ENCODE data around the gene TDRD3. TPM values are rescaled to one million over a fixed set of nuclear protein-coding genes. Genes with fewer than 3 reads are reported as not detected.

TDRD3 gene
- total RNA-seq, 3 donors from 2014 or later = 27.1 to 40.7 (median 39.8) TPM

DNA sequence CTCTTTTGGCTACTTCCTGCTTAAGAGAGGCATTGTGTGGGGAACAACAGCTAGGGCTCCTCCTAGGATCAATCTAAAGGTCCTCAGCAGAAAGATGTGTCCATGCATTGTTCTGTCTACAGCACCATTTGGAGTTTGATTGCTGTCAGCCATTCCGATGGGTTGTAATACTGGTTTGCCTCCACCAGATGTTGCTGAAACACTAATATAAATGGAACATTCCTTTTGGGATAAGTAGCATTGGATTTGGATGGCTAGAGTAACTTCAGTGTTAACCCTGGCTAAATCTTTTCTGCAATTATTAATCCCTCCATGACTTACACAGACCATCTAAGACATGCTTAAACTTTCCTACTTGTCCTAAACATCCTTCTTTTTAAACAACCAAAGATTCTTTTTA is 104.2 kb downstream of the TDRD3 start:
- ATAC-seq (no peak), DNase-seq (no peak)
- TF ChIP-seq, protein P1, sequence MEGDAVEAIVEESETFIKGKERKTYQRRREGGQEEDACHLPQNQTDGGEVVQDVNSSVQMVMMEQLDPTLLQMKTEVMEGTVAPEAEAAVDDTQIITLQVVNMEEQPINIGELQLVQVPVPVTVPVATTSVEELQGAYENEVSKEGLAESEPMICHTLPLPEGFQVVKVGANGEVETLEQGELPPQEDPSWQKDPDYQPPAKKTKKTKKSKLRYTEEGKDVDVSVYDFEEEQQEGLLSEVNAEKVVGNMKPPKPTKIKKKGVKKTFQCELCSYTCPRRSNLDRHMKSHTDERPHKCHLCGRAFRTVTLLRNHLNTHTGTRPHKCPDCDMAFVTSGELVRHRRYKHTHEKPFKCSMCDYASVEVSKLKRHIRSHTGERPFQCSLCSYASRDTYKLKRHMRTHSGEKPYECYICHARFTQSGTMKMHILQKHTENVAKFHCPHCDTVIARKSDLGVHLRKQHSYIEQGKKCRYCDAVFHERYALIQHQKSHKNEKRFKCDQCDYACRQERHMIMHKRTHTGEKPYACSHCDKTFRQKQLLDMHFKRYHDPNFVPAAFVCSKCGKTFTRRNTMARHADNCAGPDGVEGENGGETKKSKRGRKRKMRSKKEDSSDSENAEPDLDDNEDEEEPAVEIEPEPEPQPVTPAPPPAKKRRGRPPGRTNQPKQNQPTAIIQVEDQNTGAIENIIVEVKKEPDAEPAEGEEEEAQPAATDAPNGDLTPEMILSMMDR (IDR thresholded peaks at IDR 0.05) = no peak
- Histone ChIP-seq H3K9me3 (peaks cover 34% of the 10 kb centered on the region), H3K36me3 (ENCODE audit: low read depth) (no peaks in the 10 kb centered on the region), H3K4me3 (no peak overlapping the region), H3K4me1 (ENCODE audit: low read depth) (no peaks in the 10 kb centered on the region)
- intact Hi-C loops (cut with DNase I, micrococcal nuclease) = no loop called here

DNA sequence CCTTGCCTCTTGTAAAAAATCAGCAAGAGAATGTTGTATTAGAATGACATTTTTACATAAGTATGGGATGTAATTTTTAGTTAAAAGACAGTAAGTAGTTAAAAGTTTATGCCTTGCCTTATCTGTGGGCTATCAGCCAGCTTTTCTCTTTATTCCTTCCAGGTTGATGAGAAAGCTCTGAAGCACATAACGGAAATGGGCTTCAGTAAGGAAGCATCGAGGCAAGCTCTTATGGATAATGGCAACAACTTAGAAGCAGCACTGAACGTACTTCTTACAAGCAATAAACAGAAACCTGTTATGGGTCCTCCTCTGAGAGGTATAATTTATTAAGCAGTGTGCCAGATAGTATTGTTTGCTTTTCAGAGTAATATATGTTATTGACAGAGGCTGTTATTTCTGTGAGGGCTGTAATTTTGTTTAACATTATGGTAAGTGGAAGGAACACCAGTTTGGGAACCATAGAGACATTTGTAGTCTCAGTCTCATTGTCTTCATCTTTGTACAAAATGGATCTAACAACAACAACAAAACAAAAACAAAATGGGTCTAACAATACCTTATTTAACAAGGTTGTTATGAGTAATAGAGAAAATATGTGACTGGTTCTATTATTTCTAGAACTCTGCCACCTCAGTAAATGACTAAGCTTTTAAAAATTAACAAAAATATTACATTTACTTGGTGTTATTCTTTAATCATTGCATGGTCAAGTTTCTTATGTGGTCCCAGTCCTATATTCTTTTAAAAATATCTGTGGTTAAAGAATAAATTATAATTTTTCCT is 112.8 kb downstream of the TDRD3 start:
- intact Hi-C loops (cut with DNase I, micrococcal nuclease) = no loop called here

DNA sequence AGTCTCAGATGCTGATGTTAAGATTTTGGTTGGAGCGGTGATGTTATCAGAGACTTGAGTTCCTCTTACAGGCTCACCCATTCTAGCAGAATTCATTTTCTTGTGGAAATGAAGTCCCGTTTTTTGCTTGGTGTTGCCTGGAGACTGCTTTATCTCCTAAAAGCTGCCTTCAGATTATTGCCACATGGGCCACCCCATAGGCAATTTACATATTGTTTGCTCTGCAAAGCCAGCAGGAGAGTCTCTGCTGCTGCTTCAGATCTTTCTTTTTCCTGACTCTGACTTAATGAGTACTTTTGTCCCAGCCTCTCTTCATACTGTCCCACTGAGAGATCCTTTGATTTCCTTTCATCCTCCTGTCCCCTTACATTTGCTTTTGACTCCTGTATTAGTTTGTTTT is 114.6 kb downstream of the TDRD3 start:
- Histone ChIP-seq H3K4me3 (no peak overlapping the region), H3K4me1 (ENCODE audit: low read depth) (no peaks in the 10 kb centered on the region), H3K9me3 (no peaks in the 10 kb centered on the region), H3K36me3 (ENCODE audit: low read depth) (no peaks in the 10 kb centered on the region)
- TF ChIP-seq, protein P1 (IDR thresholded peaks at IDR 0.05) = no peak
- intact Hi-C loops (cut with DNase I, micrococcal nuclease) = no loop called here
- DNase-seq (no peak), ATAC-seq (no peak)

More for the DNA sequence above, 112.8 kb downstream of the TDRD3 start:
- no peaks in the 10 kb centered on the region for H3K4me1 ChIP-seq (ENCODE audit: low read depth)
- ATAC-seq = no peak
- H3K4me3 ChIP-seq = no peak overlapping the region
- TF ChIP-seq, protein P1 (IDR thresholded peaks at IDR 0.05) = no peak
- H3K9me3 ChIP-seq = no peaks in the 10 kb centered on the region
- no peak for DNase-seq
- H3K36me3 ChIP-seq (ENCODE audit: low read depth) = no peaks in the 10 kb centered on the region

DNA sequence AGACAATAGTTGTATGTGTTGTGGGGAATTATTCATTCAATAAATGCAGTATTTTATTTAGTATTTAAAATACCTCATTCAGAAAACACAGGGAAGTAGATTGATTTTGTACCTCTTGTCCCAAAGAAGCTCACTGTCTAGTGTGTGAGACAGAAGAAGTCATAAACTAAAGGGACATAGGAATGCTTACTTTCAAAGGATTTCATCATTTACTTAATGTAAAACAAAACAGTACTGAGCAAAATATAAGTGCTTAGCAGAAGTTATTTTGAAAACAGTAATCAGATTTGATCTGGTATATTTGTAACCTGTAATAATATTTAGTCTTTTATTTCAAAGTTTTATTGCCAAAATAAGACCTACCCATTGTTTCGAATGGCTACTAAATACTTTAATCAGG is 117.9 kb downstream of the TDRD3 start:
- no peak for ATAC-seq
- no peaks in the 10 kb centered on the region for H3K9me3 ChIP-seq
- intact Hi-C loops (cut with DNase I, micrococcal nuclease) = no loop called here
- H3K4me3 ChIP-seq = no peak overlapping the region
- H3K36me3 ChIP-seq (ENCODE audit: low read depth) = no peaks in the 10 kb centered on the region
- no peaks in the 10 kb centered on the region for H3K4me1 ChIP-seq (ENCODE audit: low read depth)
- DNase-seq = no peak
- TF ChIP-seq, protein P1 (IDR thresholded peaks at IDR 0.05) = no peak

DNA sequence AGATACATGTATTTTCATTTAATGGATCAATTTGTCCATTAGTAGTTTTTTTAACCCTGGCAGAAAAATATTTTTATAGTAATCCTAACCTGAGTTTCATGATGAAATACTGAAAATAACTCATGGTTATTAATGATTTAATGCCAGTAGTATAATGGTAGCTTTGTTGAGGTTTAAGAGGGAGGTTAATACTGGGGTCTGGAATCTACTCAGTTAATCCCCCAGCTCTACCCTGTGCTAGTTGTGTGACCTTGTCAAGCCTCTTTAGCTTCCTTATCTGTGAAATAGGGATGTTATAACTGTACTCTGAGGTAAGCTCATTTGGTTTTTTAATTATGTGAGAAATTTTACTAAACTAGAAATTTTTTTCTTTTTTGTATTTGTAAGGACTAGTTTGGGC is 122.5 kb downstream of the TDRD3 start:
- TF ChIP-seq, protein P1 (IDR thresholded peaks at IDR 0.05) = no peak
- Histone ChIP-seq H3K9me3 (no peaks in the 10 kb centered on the region), H3K4me1 (ENCODE audit: low read depth) (no peaks in the 10 kb centered on the region), H3K36me3 (ENCODE audit: low read depth) (no peaks in the 10 kb centered on the region), H3K4me3 (no peak overlapping the region)
- ATAC-seq (no peak), DNase-seq (no peak)
- intact Hi-C loops (cut with DNase I, micrococcal nuclease) = no loop called here

All from mucosa of descending colon (tissue), 3 donors.